Measurements from ENCODE around the gene SFTA2. TPM values are rescaled to one million over a fixed set of nuclear protein-coding genes. Genes with fewer than 3 reads are reported as not detected.

The SFTA2 gene
- polyA plus RNA-seq, 3 donors, result not detected

- H3K4me3 Mint-ChIP-seq, result no peak overlapping the region
Observed at GRCh38 chr6:30887901-30888815, 43.8 kb downstream of the SFTA2 start.

GRCh38 chr6:30886897-30887255, 45.1 kb downstream of the SFTA2 start:
- Histone ChIP-seq H3K27ac (ENCODE audit: low read depth in 1 of 2, low read length in 2 of 2) (no peak overlapping the region), H3K36me3 (replicated peaks in 1 of 2; ENCODE audit: control insufficient read depth in 1 of 2, insufficient read depth in 2 of 2, low read length in 2 of 2) (no peaks in the 10 kb centered on the region), H3K27me3 (ENCODE audit: control insufficient read depth in 2 of 2, insufficient read depth in 2 of 2, low read length in 2 of 2) (peaks cover 4 to 44% of the 10 kb centered on the region in 2 donors), H2AFZ (ENCODE audit: insufficient read depth, low read depth, low read length, poor library complexity, severe bottlenecking) (no peak overlapping the region), H3K4me2 (replicated peaks; ENCODE audit: extremely low read depth, low read length, poor library complexity, severe bottlenecking) (no peak overlapping the region), H3K79me2 (ENCODE audit: insufficient read depth, low read length) (no peaks in the 10 kb centered on the region), H4K20me1 (ENCODE audit: insufficient read depth, low read length) (no peaks in the 10 kb centered on the region), H3K9ac (ENCODE audit: insufficient read depth, low read length, poor library complexity, severe bottlenecking) (no peak overlapping the region), H3K4me1 (ENCODE audit: control insufficient read depth in 1 of 2, insufficient read depth in 2 of 2, low read length in 2 of 2) (peaks cover 9 to 11% of the 10 kb centered on the region in 2 donors), H3K9me3 (replicated peaks in 1 of 2; ENCODE audit: control insufficient read depth in 1 of 2, insufficient read depth in 1 of 2, low read length in 2 of 2) (no peaks in the 10 kb centered on the region), H3K4me3 (replicated peaks in 1 of 3; ENCODE audit: low read depth in 2 of 3, low read length in 3 of 3) (no peak overlapping the region)
- no peak overlapping the region for H3K4me3 Mint-ChIP-seq
- DNase-seq, result no peak
- peaks cover 23% of the 10 kb centered on the region for H3K4me1 Mint-ChIP-seq
- peaks cover 29 to 55% (median 31%) of the 10 kb centered on the region in 3 donors for H3K27me3 Mint-ChIP-seq (ENCODE audit: low read depth in 3 of 3)
- no peak overlapping the region for H3K27ac Mint-ChIP-seq
- intact Hi-C loops (cut with micrococcal nuclease), result no loop called here
- no peak for TF ChIP-seq CTCF (IDR thresholded peaks at IDR 0.05)
- H3K9me3 Mint-ChIP-seq, result peaks cover 0 to 5% (median 0%) of the 10 kb centered on the region in 7 donors
- H3K36me3 Mint-ChIP-seq, result peaks cover 0 to 5% of the 10 kb centered on the region in 2 donors

More at GRCh38 chr6:30887901-30888815, 43.8 kb downstream of the SFTA2 start:
- Histone ChIP-seq H3K27me3 (ENCODE audit: control insufficient read depth in 2 of 2, insufficient read depth in 2 of 2, low read length in 2 of 2) (peaks cover 4 to 33% of the 10 kb centered on the region in 2 donors), H3K4me2 (replicated peaks; ENCODE audit: extremely low read depth, low read length, poor library complexity, severe bottlenecking) (no peak overlapping the region), H3K4me3 (replicated peaks in 1 of 3; ENCODE audit: low read depth in 2 of 3, low read length in 3 of 3) (no peak overlapping the region), H3K9me3 (replicated peaks in 1 of 2; ENCODE audit: control insufficient read depth in 1 of 2, insufficient read depth in 1 of 2, low read length in 2 of 2) (no peaks in the 10 kb centered on the region), H3K36me3 (replicated peaks in 1 of 2; ENCODE audit: control insufficient read depth in 1 of 2, insufficient read depth in 2 of 2, low read length in 2 of 2) (no peaks in the 10 kb centered on the region), H4K20me1 (ENCODE audit: insufficient read depth, low read length) (no peaks in the 10 kb centered on the region), H3K79me2 (ENCODE audit: insufficient read depth, low read length) (no peaks in the 10 kb centered on the region), H2AFZ (ENCODE audit: insufficient read depth, low read depth, low read length, poor library complexity, severe bottlenecking) (no peak overlapping the region), H3K9ac (ENCODE audit: insufficient read depth, low read length, poor library complexity, severe bottlenecking) (no peak overlapping the region), H3K27ac (ENCODE audit: low read depth in 1 of 2, low read length in 2 of 2) (no peak overlapping the region), H3K4me1 (ENCODE audit: control insufficient read depth in 1 of 2, insufficient read depth in 2 of 2, low read length in 2 of 2) (peaks cover 9 to 11% of the 10 kb centered on the region in 2 donors)
- intact Hi-C loops (cut with micrococcal nuclease), result no loop called here
- WGBS (ENCODE audit: insufficient coverage), result 92% methylated on average over 2 of the region's 6 CpGs
- DNase-seq, result no peak
- peaks cover 0 to 2% (median 0%) of the 10 kb centered on the region in 7 donors for H3K9me3 Mint-ChIP-seq
- H3K27ac Mint-ChIP-seq, result no peak overlapping the region
- TF ChIP-seq CTCF (IDR thresholded peaks at IDR 0.05), result no peak
- H3K27me3 Mint-ChIP-seq (ENCODE audit: low read depth in 3 of 3), result peaks cover 22 to 45% (median 28%) of the 10 kb centered on the region in 3 donors
- H3K4me1 Mint-ChIP-seq, result peaks cover 21% of the 10 kb centered on the region
- peaks cover 0 to 4% of the 10 kb centered on the region in 2 donors for H3K36me3 Mint-ChIP-seq
